GM19025 (cell line): ENCODE data around the gene METTL4.

Source experiments
- ATAC-seq: cut with Tn5 transposase; IDR thresholded peaks from one replicate; pipeline ENCODE4 v1.9.1; 2021; ENCODE audit warnings: mild to moderate bottlenecking, low read depth, moderate library complexity; ENCODE audit not compliant: unreplicated experiment

The METTL4 gene, protein sequence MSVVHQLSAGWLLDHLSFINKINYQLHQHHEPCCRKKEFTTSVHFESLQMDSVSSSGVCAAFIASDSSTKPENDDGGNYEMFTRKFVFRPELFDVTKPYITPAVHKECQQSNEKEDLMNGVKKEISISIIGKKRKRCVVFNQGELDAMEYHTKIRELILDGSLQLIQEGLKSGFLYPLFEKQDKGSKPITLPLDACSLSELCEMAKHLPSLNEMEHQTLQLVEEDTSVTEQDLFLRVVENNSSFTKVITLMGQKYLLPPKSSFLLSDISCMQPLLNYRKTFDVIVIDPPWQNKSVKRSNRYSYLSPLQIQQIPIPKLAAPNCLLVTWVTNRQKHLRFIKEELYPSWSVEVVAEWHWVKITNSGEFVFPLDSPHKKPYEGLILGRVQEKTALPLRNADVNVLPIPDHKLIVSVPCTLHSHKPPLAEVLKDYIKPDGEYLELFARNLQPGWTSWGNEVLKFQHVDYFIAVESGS

DNA sequence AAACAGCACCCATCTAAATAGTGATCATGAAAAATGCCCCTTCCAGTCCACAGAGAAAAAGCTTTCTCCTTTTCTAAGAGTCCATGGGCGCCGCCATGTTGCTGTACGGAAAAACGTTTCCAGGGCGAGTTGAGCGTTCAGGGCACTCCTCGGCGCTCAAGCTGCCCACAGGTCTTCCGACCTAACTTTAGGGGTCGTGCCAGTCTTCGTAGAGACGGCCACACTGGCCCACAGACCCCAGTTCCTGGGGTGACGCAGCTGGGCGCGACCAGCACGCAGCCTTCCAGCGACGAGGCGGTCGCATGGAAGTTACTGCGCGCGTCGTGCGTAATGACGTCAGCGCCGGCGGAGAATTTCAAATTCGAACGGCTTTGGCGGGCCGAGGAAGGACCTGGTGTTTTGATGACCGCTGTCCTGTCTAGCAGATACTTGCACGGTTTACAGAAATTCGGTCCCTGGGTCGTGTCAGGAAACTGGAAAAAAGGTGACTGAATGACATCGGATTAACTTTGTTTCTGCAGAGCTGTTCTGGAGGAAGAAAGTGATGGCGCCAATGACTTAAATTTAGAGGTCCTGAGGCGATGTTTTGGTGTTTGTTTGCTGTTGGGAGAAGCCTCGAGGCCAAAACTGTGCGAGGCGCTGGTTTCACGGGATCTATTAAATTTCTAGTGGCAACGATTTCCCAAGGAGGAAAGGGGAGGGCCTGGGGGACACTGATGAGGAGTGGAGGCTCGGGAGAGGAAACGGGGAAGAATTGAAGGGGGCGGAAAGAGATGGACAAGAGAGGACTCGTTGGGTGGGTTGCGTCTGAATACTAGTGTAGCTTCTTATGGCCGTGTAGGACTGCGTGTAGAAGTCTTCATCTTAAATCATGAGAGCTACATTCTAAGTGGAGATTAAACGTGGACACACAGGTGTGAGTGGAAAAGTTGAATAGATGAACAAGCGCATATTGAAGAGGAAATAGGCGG, at the start of gene METTL4, which contains the start of gene NDC80:
TSS of gene METTL4 (minus strand) at position 306 of the 971 bp plus-strand sequence. CDS start 4,289 bp downstream, outside the sequence.
TSS of gene NDC80 (plus strand) at position 358 of the 971 bp plus-strand sequence. CDS start 1,429 bp downstream, outside the sequence.
- ATAC-seq, result peak; percentile 80

DNA sequence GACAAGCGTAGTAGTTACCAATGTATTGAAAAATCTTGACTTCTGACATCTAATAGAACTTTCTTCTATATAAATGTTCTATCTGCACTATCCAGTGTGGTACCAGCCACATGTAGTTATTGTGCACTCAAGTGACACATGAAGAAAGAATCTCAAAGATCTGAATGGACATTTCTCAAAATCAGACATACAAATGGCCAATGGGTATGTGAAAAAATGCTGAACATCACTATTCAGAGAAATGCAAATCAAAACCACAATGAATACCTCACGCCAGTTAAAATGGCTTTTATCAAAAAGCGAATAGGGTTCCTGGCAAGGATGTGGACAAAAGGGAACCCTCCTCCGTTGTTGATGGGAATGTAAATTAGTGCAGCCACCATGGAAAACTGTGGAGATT, 46.7 kb upstream of the METTL4 start:
- ATAC-seq, result no peak

DNA sequence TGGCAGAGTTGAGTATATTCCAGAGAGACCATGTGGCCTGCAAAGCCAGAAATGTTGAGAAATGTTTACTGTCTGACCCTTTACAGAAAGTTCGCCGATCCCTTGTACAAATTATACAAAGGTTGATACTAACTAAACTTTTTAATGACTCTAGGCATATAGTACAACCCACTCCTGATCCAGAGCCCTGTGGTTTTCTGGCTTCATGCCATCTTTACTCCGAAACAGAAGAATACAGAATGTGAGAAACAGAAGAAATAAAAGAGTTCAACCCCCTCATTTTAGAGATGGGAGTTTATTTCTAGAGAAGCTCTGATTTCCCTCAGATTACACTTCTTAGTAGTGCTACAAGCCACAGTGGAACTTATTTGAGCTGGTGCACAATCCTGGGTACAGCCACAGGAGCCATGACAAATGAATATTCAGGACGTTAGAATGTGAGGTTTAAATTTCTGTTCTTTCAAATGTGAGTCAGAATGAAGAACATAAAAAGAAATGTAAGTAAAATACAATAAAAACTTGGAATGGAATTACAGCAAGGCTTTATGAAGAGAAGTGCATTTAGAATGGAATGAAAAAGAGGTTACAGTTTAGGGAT, 46.2 kb upstream of the METTL4 start:
- no peak for ATAC-seq

DNA sequence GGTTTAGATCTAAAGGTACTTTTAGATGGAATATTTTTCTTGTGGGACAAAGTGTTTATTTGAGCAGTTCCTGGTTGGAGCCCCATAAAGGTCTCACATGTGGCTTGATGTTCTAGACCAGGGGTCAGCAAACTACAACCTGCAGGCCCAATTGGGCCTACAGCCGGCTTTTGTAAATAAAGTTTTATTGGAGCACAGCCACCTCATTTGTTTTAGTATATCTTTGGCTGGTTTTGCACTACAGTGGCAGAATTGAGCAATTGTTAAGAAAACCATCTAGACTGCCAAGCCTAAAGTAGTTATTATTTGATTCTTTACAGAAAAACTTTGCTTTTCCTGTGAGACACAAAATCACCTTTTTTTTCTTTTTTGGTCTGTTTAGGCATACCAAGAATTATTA, 41.7 kb upstream of the METTL4 start:
- ATAC-seq, result no peak

- no peak for ATAC-seq
Measured at GRCh38 chr18:2610549-2610948, 39.2 kb upstream of the METTL4 start.

- ATAC-seq, result no peak
Measured at GRCh38 chr18:2609604-2610003, 38.3 kb upstream of the METTL4 start.

- no peak for ATAC-seq
Measured at GRCh38 chr18:2606335-2606734, 35.0 kb upstream of the METTL4 start.

DNA sequence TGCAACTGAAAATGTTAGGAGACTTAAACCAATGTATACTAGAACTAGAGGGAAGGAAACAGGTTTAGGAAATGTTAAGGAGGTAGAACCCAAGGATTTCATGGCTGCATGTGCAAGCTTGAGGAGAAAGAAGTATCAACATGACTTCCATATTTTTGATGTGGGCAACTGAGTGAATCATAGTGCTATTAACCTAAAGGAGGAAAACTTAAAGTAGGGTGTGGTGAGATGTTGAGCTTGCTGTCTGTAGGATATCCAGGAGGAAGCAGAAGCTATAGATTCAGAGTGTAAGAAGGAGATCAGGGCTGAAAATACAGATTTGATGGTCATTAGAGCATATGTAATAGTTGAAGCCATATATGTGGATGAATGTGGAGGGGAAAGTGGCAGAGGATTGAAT, 31.5 kb upstream of the METTL4 start:
- ATAC-seq, result no peak

DNA sequence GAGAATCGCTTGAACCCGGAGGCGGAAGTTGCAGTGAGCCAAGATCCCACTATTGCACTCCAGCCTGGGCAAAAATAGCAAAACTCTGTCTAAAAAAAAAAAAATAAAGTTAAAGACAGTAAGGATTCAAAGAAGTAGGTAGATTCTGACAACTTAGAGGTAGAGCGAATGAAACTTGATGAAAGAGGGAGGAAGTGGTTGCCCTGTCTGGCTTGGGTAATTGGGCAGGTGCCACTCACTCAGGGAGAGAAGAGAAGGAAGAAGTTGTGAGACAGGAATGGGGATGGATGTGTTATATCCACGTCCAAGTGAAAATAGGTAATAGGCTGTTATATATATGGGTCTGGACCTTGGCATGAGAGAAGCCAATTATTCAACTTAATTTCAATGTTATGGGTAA, 26.3 kb upstream of the METTL4 start:
- no peak for ATAC-seq

- ATAC-seq, result no peak
Measured at GRCh38 chr18:2590303-2590702, 19.0 kb upstream of the METTL4 start.

DNA sequence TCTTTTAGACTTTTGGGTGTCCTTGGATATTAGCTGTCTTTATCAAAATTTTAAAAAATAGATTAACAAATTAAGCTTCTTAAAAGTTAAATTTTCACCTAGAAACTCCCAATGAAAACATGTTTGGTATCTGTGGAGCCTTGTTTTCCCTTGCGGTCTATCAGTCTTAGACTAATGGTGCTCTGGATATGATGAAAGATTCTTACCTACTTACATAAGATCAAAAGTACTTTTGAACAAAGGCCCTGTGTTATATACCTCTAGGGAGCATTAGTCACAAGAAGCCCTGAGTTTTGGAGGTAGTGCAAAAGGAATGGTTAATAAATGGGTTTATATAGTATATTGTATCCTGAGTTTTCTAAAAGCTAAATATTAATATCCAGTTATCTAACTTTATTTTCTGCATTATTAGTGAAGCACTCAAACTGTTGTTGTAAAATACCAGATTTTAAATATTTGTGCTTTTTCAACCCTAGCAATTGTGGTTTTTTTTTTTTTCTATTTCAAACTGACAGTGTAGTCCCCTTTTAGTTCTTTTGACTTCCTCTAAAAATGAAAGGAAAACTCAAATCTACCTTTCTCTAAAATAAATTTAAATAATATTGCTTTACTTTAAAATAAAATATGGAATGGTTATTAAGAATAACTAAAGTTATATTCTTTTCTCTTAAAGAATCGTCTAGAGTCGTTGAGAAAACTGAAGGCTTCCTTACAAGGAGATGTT, 18.2 kb upstream of the METTL4 start:
- no peak for ATAC-seq

DNA sequence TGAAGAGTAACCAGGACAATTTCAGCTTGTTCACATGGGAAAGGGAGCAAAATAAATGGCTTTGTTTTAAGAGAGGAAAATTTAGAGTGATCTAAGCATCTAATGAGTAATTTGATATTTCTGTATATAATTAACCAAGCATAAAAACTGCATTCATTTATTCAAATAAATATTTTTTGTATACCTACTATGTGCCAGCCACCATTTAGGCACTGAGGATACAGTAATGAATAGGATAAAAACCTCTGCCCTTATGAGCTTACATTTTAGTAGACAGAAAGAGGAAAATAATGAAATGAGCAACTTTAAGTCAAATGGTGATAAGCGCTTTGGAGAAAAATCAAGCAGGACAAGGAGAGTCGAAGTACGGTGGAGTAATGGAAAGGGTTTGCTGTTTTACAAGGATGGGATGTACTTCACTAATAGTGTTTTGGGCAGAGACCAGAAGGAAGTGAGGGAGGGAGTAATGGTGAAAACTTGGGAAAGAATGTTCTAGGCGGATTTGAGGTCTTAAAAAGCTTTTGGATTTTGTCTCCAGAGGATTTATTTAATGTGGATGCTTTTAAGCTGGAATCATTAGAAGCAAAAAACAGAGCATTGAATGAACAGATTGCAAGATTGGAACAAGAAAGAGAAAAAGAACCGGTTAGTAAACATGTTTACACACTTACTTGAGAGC, 17.5 kb upstream of the METTL4 start:
- ATAC-seq, result no peak

DNA sequence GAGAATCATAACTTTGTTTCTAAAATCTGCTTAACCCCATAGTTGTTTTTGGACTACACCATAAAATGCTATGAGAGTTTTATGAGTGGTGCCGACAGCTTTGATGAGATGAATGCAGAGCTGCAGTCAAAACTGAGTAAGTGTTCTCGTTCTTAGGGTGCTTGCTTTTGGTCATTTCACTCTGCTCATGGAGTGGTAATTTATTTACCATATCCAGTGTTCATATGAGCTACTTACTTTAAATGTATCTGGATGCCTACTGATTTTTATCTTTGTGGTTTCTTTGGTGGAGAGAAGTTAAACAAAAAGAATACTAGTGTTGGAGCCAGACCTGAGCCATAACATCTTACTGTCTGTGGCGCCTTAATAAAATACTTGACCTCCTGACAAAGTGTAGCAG, 16.5 kb upstream of the METTL4 start:
- ATAC-seq, result no peak

- no peak for ATAC-seq
Measured at GRCh38 chr18:2573408-2573807, 2.1 kb upstream of the METTL4 start.

GRCh38 chr18:2572892-2573291, 1.6 kb upstream of the METTL4 start:
- ATAC-seq, result no peak

GRCh38 chr18:2572171-2572569, 865 bp upstream of the METTL4 start:
- no peak for ATAC-seq

DNA sequence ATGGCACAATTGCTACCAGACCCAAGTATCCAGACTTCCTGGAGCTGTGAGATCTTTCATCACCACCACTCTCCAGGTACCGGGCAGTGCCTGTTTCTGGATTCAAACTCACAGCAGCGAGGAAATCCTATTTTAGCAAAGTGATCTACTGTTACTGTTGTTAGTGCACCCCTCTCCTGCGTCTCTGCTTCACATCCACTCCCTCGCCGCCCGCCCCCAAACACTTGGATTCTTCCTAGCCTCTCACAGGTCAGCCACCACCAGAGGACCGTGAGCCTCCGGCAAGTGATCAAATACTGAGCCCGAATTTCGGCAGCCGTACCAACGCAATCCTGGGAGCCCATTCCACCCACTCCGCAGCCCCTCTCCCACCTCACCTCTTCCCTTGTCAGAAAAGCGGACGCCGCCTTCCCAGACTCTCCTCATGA, 519 bp downstream of the METTL4 start:
- peak; percentile 28 for ATAC-seq

- no peak for ATAC-seq
Measured at GRCh38 chr18:2569338-2570207, 1.7 kb downstream of the METTL4 start.

GRCh38 chr18:2568605-2569004, 2.7 kb downstream of the METTL4 start:
- ATAC-seq, result no peak
